SH-SY5Y (cell line): ENCODE results near the gene TFPI.

Experiments
- GATA2 ChIP-seq: IDR thresholded peaks from 2 replicates; pipeline ENCODE4 v1.6.1; 2011; ENCODE audit warnings: mild to moderate bottlenecking, low read depth, low read length
- GATA3 ChIP-seq: IDR thresholded peaks from 2 replicates; pipeline ENCODE4 v1.6.1; 2011; ENCODE audit warnings: low read depth, mild to moderate bottlenecking, low read length, moderate library complexity

GRCh38 chr2:187499941-187500532, 54.2 kb downstream of the TFPI start:
- no peak; the same call in 1 of the 2 replicates for TF ChIP-seq GATA2
- TF ChIP-seq GATA3: 0 out of 2 replicates have a peak, but pooled peaks have one; percentile 36
